ENCODE results near the gene MSH6.

GRCh38 chr2:47774567-47774966 lies 8.4 kb upstream of the MSH6 start:
- TF ChIP-seq CTCF (IDR thresholded peaks at IDR 0.05; ENCODE audit: borderline replicate concordance, extremely low read depth, low read length, poor library complexity, severe bottlenecking), result no peak
- TF ChIP-seq EZH2 (IDR thresholded peaks at IDR 0.05; ENCODE audit: borderline replicate concordance, low read depth, low read length, severe bottlenecking), result no peak
